ENCODE results near the gene CATSPERZ.

CATSPERZ gene

GRCh38 chr11:64285885-64286800, 14.0 kb upstream of the CATSPERZ start:
- DNase-seq (ENCODE audit: low spot score): no peak

- no peak for DNase-seq (ENCODE audit: low spot score)
These were observed 13.4 kb upstream of the CATSPERZ start for GRCh38 chr11:64286801-64287159.

GRCh38 chr11:64287676-64288352, 12.3 kb upstream of the CATSPERZ start:
- DNase-seq (ENCODE audit: low spot score): no peak

- no peak for DNase-seq (ENCODE audit: low spot score)
These were observed 11.8 kb upstream of the CATSPERZ start for GRCh38 chr11:64288353-64288750.

- DNase-seq (ENCODE audit: low spot score): no peak
These were observed 11.1 kb upstream of the CATSPERZ start for GRCh38 chr11:64289002-64289564.

GRCh38 chr11:64290352-64291261, 9.6 kb upstream of the CATSPERZ start:
- no peak for DNase-seq (ENCODE audit: low spot score)

DNA sequence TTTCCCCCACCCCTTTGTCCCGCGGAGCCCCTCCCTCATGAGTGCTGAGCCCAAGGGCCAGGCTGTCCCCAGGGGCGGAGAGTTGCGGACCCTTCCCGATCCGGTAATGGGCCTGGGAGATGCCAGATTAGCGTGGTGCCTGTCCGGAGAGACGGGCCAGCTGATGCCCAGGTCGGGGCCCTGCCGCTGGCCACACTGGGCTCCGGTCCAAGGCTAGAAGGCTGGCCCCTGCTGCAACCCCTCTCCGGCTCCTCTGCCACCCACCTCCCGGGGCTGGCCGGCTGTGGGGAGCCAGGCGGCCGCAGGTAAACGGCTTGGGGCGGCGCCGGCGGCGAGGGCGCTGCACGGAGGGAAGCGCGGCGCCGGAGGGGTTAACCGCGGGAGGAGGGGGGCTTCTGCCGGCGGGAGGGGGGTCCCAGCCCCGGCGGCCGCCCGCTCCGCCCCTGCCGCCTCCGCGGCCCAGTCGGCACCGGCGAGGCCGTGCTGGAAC, 8.9 kb upstream of the CATSPERZ start, which contains the start of gene KCNK4:
Gene KCNK4, plus strand, starts transcription at position 41 of the 490 bp plus-strand sequence. CDS start 1,717 bp downstream, outside the sequence.
- no peak for DNase-seq (ENCODE audit: low spot score)

DNA sequence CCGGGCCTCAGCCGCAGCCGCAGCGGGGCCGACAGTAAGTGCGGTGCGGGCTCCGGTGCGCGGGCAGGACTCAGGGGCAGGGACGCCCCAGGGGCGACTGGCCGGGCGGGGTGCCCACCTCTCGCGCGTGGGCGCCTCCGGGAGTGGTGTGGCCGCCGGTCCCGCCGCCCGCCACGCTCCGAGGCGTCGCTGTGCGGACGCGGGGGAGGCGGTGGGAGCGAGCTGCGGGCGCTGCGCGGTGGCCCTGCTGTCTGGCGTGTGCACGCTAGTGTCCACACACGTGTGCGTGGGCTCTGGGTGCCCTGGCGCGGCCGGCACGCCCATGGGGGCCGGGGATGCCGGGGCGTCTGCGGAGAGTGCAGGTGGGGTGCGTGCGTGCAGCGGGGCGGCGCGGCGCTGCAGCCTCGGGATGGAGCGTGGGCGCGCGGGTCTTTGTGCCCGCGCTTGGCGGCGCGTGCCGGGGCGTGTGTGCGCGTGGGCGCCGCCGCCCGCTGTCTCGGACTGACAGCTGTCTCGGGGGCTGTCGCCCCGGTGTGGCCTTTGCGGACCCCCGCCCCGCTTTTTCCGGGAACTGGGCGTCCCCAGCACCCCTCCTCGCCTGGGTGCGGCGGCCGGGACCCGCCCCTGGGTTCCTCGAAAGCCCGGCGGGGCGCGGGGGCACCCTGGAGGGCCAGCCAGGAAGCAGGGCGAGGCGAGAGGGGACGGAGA, 8.3 kb upstream of the CATSPERZ start:
- no peak for DNase-seq (ENCODE audit: low spot score)

DNA sequence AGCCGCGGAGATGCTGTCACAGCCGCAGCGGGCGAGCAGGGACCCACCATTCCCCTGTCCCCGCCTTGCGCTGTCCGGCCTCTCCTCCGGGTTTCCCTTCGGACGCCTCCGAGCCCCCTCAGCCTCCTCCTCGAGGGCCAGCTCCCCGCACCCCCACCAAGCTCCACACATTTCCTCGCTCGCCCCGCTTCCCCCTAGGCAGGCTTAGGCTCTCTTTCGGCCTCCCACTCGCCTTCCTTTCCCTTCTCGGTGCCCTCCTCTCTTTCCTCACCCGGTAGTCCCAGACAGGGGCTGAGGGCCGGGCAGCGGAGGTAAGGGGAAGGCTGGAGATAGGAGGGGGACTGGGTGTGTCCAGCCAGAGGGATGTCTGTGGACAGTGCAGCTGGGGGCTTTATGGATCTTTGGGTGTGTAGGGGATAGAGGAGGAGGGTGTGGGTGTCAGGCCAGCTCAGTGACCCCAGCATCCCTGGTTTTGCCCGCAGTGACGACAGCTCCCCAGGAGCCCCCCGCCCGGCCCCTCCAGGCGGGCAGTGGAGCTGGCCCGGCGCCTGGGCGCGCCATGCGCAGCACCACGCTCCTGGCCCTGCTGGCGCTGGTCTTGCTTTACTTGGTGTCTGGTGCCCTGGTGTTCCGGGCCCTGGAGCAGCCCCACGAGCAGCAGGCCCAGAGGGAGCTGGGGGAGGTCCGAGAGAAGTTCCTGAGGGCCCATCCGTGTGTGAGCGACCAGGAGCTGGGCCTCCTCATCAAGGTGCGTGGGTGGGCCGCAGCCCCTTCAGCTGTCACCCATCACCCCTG, 7.5 kb upstream of the CATSPERZ start:
- DNase-seq (ENCODE audit: low spot score): no peak

- peak; percentile 63 for DNase-seq (ENCODE audit: low spot score)
These were observed 5.4 kb upstream of the CATSPERZ start for GRCh38 chr11:64294774-64295173.

DNA sequence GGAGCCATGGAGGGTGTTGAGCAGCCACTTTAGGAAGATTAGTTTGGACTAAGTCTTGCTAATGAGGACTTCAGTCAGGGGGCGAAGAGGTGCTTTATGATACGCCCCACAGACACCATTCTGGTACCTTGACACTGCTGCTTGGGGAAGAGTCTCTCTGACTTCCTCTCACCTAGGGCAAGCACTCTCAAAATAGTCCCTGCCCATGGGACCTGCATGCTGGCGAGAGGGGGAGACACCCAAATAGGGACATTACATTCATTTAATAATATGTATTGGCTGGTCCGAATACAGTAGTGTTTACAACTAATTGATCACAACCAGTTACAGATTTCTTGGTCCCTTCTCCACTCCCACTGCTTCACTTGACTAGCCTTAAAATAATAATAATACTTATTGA, 4.4 kb upstream of the CATSPERZ start:
- DNase-seq (ENCODE audit: low spot score): no peak

DNA sequence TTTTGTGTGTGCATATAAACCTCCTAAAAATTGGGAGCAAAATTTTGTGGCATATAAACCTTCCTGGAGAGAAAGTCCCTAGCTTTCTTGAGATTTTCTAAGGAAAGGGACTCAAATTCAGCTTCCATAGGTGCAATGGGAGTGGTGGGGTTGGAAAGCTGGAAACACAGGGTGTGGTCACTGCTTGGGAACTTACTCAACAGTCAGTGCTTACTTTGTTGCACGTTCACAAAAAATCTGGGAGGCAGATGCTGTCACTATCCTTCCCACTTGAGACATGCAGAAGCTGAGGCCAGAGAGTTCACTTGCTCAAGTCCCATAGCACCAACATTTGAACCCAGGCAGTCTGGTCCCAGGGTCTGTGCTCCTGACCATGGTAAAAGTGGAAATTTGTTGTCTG, 3.9 kb upstream of the CATSPERZ start:
- no peak for DNase-seq (ENCODE audit: low spot score)

- DNase-seq (ENCODE audit: low spot score): no peak
These were observed 3.1 kb upstream of the CATSPERZ start for GRCh38 chr11:64296830-64297698.

GRCh38 chr11:64297699-64298358, 2.3 kb upstream of the CATSPERZ start:
- no peak for DNase-seq (ENCODE audit: low spot score)

DNA sequence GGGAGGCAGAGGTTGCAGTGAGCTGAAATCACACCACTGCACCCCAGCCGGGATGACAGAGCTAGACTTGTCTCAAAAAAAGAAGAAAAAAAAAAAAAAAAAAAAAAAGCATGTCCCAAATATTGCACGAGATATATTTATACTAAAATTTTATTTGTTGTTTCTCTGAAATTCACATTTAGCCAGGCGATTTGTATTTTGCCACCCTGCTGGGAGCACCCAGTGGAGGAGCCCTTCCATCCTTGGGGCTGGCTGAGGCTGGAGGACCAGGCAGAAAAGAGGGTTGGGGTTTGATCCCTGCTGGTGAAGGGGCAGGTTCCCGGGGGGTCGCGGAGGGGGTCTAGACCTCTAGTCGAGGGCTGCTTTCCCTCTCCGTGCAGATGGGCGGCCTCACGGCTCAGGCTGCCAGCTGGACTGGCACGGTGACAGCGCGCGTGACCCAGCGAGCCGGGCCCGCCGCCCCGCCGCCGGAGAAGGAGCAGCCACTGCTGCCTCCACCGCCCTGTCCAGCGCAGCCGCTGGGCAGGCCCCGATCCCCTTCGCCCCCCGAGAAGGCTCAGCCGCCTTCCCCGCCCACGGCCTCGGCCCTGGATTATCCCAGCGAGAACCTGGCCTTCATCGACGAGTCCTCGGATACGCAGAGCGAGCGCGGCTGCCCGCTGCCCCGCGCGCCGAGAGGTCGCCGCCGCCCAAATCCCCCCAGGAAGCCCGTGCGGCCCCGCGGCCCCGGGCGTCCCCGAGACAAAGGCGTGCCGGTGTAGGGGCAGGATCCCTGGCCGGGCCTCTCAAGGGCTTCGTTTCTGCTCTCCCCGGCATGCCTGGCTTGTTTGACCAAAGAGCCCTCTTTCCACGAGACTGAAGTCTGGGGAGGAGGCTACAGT, 952 bp upstream of the CATSPERZ start:
- no peak for DNase-seq (ENCODE audit: low spot score)

- no peak for DNase-seq (ENCODE audit: low spot score)
These were observed 3.2 kb downstream of the CATSPERZ start for GRCh38 chr11:64303109-64304031.

DNA sequence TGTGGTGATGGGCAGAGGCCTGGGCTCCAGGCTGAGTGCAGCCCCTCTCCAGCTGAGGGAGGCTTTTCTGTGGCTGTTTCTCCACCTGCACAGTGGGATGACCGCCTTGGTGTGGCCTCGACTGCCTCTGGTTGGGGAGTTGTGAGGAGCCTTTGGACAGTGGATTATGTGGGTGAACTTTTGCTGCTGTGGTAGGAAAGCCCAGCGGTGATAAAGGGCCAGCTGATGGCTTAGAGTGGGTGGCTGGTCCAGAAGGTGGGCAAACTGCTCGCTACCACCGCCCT, 3.8 kb downstream of the CATSPERZ start:
- DNase-seq (ENCODE audit: low spot score): no peak

All from hepatic stellate cell (primary cell).